Measurements from ENCODE around the gene CLEC1B.
"Not testable (repeated sequence)": the region's sequence is repeated elsewhere in the genome, so short reads cannot be mapped to it uniquely, and the experiment has no call there.

CLEC1B gene

GRCh38 chr12:9980126-9980525 is 18.8 kb downstream of the CLEC1B start:
- DNase-seq = peak; percentile 35
- in situ Hi-C loops (cut with MboI; ENCODE audit: low pct_unique_long_range_greater_than_20kb, low sequenced_read_pairs) = no loop called here

GRCh38 chr12:9977916-9978315 is 21.0 kb downstream of the CLEC1B start:
- in situ Hi-C loops (cut with MboI; ENCODE audit: low pct_unique_long_range_greater_than_20kb, low sequenced_read_pairs) = no loop called here
- DNase-seq = no peak

- in situ Hi-C loops (cut with MboI; ENCODE audit: low pct_unique_long_range_greater_than_20kb, low sequenced_read_pairs); DNase-seq: not testable (repeated sequence)
Measured at GRCh38 chr12:9976626-9977025, 22.3 kb downstream of the CLEC1B start.

DNA sequence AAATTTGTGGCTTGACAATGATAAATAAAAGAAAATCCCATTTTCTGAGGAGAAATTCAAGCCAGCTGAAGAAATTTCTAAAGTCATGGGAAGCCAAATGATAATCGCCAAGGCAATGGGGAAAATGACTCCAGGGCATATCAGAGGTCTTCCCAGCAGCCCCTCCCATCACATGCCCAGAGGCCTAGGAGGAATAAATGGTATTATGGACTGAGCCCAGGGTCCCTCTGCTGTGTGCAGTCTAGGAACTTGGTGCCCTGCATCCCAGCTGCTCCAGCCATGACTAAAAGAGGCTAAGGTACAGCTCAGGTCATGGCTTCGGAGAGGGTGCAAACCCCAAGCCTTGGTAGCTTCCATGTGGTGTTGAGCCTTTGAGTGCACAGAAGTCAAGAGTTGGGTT is 23.3 kb downstream of the CLEC1B start:
- in situ Hi-C loops (cut with MboI; ENCODE audit: low pct_unique_long_range_greater_than_20kb, low sequenced_read_pairs) = no loop called here

DNA sequence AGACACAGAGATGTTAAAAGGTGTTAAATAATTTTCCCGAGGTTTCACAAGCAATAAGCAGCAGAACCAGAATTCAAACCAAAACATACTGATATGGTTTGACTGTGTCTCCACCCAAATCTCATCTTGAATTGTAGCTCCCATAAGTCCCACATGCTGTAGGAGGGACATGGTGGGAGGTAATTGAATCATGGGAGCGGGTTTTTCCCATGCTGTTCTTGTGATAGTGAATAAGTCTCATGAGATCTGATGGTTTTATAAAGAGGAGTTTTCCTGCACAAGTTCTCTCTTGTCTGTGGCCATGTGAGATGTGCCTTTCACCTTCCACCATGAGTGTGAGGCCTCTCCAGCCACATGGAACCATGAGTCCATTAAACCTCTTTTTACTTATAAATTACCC is 24.2 kb downstream of the CLEC1B start:
- in situ Hi-C loops (cut with MboI; ENCODE audit: low pct_unique_long_range_greater_than_20kb, low sequenced_read_pairs); DNase-seq: not testable (repeated sequence)

More for the DNA sequence above, 23.3 kb downstream of the CLEC1B start:
- DNase-seq = no peak

DNA sequence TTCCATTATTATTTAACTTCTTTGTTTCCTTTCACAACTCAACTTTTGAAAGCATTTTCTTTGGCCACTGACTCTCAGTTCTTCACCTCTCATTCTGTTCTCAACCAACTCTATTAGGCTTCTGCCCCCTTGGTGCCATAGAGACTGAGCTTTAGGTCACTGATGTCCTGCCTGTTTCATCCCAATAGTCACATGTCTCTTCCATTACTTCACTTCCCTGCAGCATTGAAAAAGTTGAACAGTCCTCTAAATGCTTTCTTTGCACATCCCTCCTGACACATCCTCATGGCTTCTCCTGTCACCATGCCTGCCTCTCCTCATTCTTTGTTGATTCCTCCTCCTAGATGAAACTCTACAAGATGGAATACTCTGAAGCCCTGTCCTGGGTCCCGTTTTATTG is 25.0 kb downstream of the CLEC1B start:
- no peak for DNase-seq
- in situ Hi-C loops (cut with MboI; ENCODE audit: low pct_unique_long_range_greater_than_20kb, low sequenced_read_pairs) = no loop called here

DNA sequence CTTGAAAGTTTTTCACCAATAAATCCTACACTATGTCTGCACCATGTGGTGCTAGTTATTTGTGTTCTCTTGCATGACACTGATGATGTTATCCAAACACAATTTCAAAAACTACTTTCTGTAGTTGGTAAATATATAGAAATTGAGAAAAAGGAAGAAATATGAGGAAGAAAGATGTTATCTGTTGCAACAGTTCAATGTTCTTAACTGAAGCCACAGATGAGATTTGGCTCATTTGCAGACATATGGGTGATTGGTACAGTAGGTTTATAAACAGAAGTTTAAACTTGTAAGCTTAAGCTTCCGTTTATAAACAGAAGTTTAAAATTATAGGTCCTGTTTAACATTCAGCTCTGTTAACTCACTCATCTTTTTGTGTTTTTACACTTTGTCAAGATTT is 27.7 kb downstream of the CLEC1B start, which contains the start of gene CLEC12A:
CLEC12A (plus strand) TSS at position 229 of the 400 bp plus-strand sequence. CDS start 188 bp downstream, outside the sequence.
- peak; percentile 55 for DNase-seq
- in situ Hi-C loops (cut with MboI; ENCODE audit: low pct_unique_long_range_greater_than_20kb, low sequenced_read_pairs) = no loop called here

DNA sequence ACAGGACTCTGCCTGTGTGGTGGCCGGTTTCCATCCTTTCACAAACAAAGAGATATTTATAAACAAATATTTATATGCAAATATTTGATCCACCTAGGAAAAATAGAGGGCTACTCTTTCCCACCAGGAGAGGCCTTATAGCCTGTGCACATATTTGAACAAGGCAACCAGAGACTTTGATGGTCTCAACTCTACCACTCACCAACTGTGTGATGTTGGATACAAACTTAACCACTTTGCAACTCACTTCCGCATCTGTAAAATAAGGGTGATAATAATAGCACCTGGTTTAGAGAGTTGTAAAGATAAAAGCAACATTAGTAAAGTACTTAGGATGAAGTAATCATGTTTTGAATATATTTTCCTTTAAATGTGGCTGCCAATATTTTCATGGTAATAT is 29.2 kb downstream of the CLEC1B start:
- in situ Hi-C loops (cut with MboI; ENCODE audit: low pct_unique_long_range_greater_than_20kb, low sequenced_read_pairs) = no loop called here
- no peak for DNase-seq

- no peak for DNase-seq
- in situ Hi-C loops (cut with MboI; ENCODE audit: low pct_unique_long_range_greater_than_20kb, low sequenced_read_pairs) = no loop called here
Measured at GRCh38 chr12:9961901-9962300, 37.0 kb downstream of the CLEC1B start.

GRCh38 chr12:9961106-9961505 is 37.8 kb downstream of the CLEC1B start:
- no peak for DNase-seq
- in situ Hi-C loops (cut with MboI; ENCODE audit: low pct_unique_long_range_greater_than_20kb, low sequenced_read_pairs) = no loop called here

GRCh38 chr12:9960590-9960989 is 38.3 kb downstream of the CLEC1B start:
- DNase-seq = no peak
- in situ Hi-C loops (cut with MboI; ENCODE audit: low pct_unique_long_range_greater_than_20kb, low sequenced_read_pairs) = no loop called here

DNA sequence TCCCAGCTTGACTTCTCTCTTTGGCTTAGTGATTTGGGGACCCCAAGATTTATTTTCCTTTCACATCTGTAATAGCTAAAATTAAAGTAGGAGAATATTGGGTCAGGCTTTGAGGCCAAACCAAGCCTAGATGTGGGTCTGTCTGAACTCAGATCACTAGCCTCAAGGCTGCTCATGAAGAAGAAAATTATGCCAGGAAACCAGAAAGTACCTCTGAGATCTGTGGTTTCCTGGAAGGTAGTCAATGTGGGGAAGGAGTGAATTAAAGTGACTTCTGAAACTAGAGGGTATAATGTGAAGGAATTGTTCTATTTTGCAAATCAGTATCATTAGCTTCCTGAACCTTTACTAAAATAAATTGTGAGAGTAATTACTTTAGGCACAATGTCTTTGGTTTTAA is 41.1 kb downstream of the CLEC1B start:
- peak; percentile 22 for DNase-seq
- in situ Hi-C loops (cut with MboI; ENCODE audit: low pct_unique_long_range_greater_than_20kb, low sequenced_read_pairs) = no loop called here

- DNase-seq; in situ Hi-C loops (cut with MboI; ENCODE audit: low pct_unique_long_range_greater_than_20kb, low sequenced_read_pairs): not testable (repeated sequence)
Measured at GRCh38 chr12:9952954-9953729, 45.8 kb downstream of the CLEC1B start.

DNA sequence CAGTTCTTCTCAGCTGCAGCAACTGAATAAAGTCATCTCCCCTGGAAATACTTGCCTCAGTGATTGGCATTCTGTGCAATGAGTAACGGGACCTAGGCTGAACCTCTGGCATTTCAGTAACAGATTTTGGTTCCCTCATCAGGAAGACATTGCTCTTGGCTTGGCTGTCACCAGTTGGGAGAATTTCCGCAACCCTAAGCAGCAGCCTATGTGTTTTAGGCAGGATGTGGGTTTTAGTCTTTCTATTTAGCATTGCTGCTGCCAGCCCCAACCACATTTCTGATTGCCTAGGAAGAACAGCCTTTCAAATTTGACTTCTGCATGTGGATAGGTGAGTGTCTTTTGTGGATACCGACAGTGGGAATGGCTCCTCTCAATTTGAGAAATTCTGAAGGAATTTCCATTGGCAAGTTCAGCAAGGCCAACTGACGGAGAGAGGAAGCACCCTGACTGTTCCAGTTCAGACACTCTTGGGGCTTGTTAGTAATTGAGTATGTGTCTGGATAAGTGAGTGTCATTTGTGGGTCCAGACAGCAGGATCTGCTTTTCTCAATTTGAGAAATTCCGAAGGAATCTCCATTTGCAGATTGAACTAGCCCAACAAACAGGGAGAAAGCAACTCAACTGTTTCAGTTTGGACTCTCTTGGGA is 47.8 kb downstream of the CLEC1B start:
- in situ Hi-C loops (cut with MboI; ENCODE audit: low pct_unique_long_range_greater_than_20kb, low sequenced_read_pairs) = no loop called here

GRCh38 chr12:9948606-9949296 is 50.2 kb downstream of the CLEC1B start:
- peak; percentile 37 for DNase-seq
- in situ Hi-C loops (cut with MboI; ENCODE audit: low pct_unique_long_range_greater_than_20kb, low sequenced_read_pairs) = loop anchor here (25.0 kb wide), 1 partner anchor 189 kb away; the partner anchor contains the start of gene CLEC7A

More for the DNA sequence above, 47.8 kb downstream of the CLEC1B start:
- DNase-seq = peak; percentile 51

DNA sequence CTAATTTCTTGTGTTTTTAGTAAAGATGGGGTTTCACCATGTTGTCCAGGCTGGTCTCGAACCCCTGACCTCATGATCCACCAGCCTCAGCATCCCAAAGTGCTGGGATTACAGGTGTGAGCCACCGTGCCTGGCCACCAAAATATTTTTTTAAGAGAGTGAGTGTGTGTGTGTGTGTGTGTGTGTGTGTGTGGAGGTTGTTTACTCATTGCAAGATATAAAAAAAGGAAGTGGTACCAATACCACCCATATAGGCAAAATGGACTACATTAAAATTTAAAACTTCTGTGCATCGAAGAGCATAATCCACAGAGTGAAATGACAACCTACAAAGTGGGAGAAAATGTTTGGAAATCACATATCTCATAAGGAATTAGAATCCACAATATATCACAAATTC is 51.2 kb downstream of the CLEC1B start:
- DNase-seq = no peak
- in situ Hi-C loops (cut with MboI; ENCODE audit: low pct_unique_long_range_greater_than_20kb, low sequenced_read_pairs) = loop anchor here (25.0 kb wide), 1 partner anchor 190 kb away; the partner anchor contains the start of gene CLEC7A

- DNase-seq = peak; percentile 49
- in situ Hi-C loops (cut with MboI; ENCODE audit: low pct_unique_long_range_greater_than_20kb, low sequenced_read_pairs) = loop anchor here (25.0 kb wide), 1 partner anchor 193 kb away; the partner anchor contains the start of gene CLEC7A
Measured at GRCh38 chr12:9944391-9944790, 54.5 kb downstream of the CLEC1B start.

DNA sequence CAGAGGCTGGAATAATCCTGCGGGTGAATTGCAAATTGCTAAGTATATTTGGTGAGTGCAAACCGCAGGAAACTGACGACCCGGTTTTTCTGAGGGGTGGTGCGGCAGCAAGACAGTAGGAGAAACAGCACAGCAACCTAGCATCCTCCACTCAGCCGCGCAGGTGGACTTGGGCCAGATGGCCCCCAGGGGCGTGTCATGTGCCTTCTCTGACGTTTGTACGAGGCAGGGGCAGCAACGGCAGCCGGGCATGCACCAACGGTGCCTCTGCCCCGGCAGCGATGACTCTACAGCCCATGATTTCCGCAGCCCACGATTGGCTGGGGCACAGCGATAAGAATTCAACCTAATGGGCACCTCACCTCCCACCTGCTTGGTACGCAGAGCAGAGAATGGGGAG is 55.7 kb downstream of the CLEC1B start:
- in situ Hi-C loops (cut with MboI; ENCODE audit: low pct_unique_long_range_greater_than_20kb, low sequenced_read_pairs) = loop anchor here (25.0 kb wide), 1 partner anchor 194 kb away; the partner anchor contains the start of gene CLEC7A
- no peak for DNase-seq

All from KBM-7 (cell line).